Astrocyte (in vitro differentiated cells and primary cell): ENCODE measurements around the gene IFRD1. TPM values are rescaled to one million over a fixed set of nuclear protein-coding genes. Genes with fewer than 3 reads are reported as not detected.
A peak's percentile ranks its signal among the peaks of the same experiment; 100 is the strongest.

Experiments used
- DNase-seq: peaks from one replicate; pipeline ENCODE4 v3.0.0-alpha.2; 2010; ENCODE audit warnings: low read depth
- FAIRE-seq: peaks from 2 replicates; lab custom pipeline; 2011; peaks lifted over from hg19 to GRCh38; lab: Jason Lieb, UNC
- H2AFZ ChIP-seq: 2 replicates; pipeline ENCODE4 v1.6.0; 2012; ENCODE audit warnings: low read depth, low read length, inconsistent platforms
- H3K27ac ChIP-seq: 2 replicates; pipeline ENCODE4 v1.5.1; 2011; ENCODE audit warnings: low read depth, low read length, inconsistent platforms
- H3K27me3 ChIP-seq: 2 replicates; pipeline ENCODE4 v1.6.0; 2011; ENCODE audit warnings: low read length, inconsistent platforms; ENCODE audit not compliant: insufficient read depth
- H3K36me3 ChIP-seq: 2 replicates; pipeline ENCODE4 v1.5.1; 2011; ENCODE audit warnings: low read length, inconsistent platforms; ENCODE audit not compliant: insufficient read depth
- H3K4me1 ChIP-seq: 2 replicates; pipeline ENCODE4 v1.5.1; 2011; ENCODE audit warnings: low read length, inconsistent platforms; ENCODE audit not compliant: insufficient read depth
- H3K4me2 ChIP-seq: 2 replicates; pipeline ENCODE4 v1.6.0; 2012; ENCODE audit warnings: low read length, inconsistent platforms
- H3K4me3 ChIP-seq: 2 replicates; pipeline ENCODE4 v1.5.1; 2011; ENCODE audit warnings: low read depth, mild to moderate bottlenecking, low read length, inconsistent platforms; ENCODE audit not compliant: insufficient read depth
- H3K79me2 ChIP-seq: 2 replicates; pipeline ENCODE4 v1.6.0; 2012; ENCODE audit warnings: mild to moderate bottlenecking, low read length, inconsistent platforms; ENCODE audit not compliant: insufficient read depth
- H3K9ac ChIP-seq: 2 replicates; pipeline ENCODE4 v1.6.0; 2012; ENCODE audit warnings: mild to moderate bottlenecking, low read length, inconsistent platforms
- H3K9me3 ChIP-seq: 2 replicates; pipeline ENCODE4 v1.5.1; 2012; ENCODE audit warnings: low read depth, mild to moderate bottlenecking, low read length, inconsistent platforms; ENCODE audit not compliant: insufficient read depth
- H4K20me1 ChIP-seq: 2 replicates; pipeline ENCODE4 v1.6.0; 2012; ENCODE audit warnings: low read length, inconsistent platforms; ENCODE audit not compliant: insufficient read depth
- H3K27ac Mint-ChIP-seq: one replicate; pipeline ENCODE4 v1.8.0; 2021; ENCODE audit warnings: mild to moderate bottlenecking, mixed read lengths; ENCODE audit not compliant: unreplicated experiment
- H3K27me3 Mint-ChIP-seq: one replicate; pipeline ENCODE4 v1.8.0; 2021; ENCODE audit warnings: low read depth, mixed read lengths; ENCODE audit not compliant: unreplicated experiment
- H3K36me3 Mint-ChIP-seq: one replicate; pipeline ENCODE4 v1.8.0; 2021; ENCODE audit warnings: low read depth, mixed read lengths; ENCODE audit not compliant: unreplicated experiment
- H3K4me1 Mint-ChIP-seq: one replicate; pipeline ENCODE4 v1.8.0; 2021; ENCODE audit warnings: low read depth, mixed read lengths; ENCODE audit not compliant: unreplicated experiment
- H3K4me3 Mint-ChIP-seq: one replicate; pipeline ENCODE4 v1.8.0; 2021; ENCODE audit warnings: mild to moderate bottlenecking, moderate library complexity, mixed read lengths; ENCODE audit not compliant: unreplicated experiment
- H3K9me3 Mint-ChIP-seq: one replicate; pipeline ENCODE4 v1.8.0; 2021; ENCODE audit warnings: mild to moderate bottlenecking, mixed read lengths; ENCODE audit not compliant: unreplicated experiment
- EZH2 ChIP-seq: IDR thresholded peaks from 2 replicates; pipeline ENCODE4 v1.6.1; 2012; ENCODE audit warnings: mild to moderate bottlenecking, low read length, inconsistent platforms; ENCODE audit not compliant: insufficient read depth
- total RNA-seq: library from RNA; stranded (reverse); gene quantifications from 2 replicates; pipeline ENCODE4 v1.2.1, GENCODE V29; 2021
- TF ChIP-seq, protein P1 (sequence below): IDR thresholded peaks from 2 replicates; pipeline ENCODE4 v1.5.1; 2011; ENCODE audit warnings: low read depth, mild to moderate bottlenecking, inconsistent platforms, low read length, moderate library complexity; ENCODE audit not compliant: insufficient read depth

Gene IFRD1
- total RNA-seq, 1 donor from 2014 or later, result 101 TPM

DNA sequence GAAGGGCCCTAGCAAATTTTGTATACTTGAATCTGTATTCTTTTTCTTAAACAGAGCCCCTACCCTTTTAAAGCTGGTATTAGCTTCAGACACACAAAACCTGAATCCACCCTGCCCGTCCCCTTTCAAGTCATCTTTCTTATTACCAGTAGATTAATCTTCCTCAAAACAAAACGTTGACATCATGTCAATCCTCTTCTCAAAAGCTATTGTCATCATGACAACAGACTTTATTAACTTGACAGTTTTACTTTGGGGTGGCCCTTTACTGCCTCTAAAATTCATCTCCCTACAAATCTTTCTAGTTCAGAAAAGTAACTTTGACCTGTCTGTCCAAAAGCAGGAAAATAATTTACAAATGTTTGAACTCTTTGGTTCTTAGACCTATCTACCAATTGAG is 21.5 kb upstream of the IFRD1 start:
- TF ChIP-seq, protein P1, sequence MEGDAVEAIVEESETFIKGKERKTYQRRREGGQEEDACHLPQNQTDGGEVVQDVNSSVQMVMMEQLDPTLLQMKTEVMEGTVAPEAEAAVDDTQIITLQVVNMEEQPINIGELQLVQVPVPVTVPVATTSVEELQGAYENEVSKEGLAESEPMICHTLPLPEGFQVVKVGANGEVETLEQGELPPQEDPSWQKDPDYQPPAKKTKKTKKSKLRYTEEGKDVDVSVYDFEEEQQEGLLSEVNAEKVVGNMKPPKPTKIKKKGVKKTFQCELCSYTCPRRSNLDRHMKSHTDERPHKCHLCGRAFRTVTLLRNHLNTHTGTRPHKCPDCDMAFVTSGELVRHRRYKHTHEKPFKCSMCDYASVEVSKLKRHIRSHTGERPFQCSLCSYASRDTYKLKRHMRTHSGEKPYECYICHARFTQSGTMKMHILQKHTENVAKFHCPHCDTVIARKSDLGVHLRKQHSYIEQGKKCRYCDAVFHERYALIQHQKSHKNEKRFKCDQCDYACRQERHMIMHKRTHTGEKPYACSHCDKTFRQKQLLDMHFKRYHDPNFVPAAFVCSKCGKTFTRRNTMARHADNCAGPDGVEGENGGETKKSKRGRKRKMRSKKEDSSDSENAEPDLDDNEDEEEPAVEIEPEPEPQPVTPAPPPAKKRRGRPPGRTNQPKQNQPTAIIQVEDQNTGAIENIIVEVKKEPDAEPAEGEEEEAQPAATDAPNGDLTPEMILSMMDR, result no peak
- no peak for TF ChIP-seq EZH2
- no peak overlapping the region for H3K4me3 Mint-ChIP-seq

DNA sequence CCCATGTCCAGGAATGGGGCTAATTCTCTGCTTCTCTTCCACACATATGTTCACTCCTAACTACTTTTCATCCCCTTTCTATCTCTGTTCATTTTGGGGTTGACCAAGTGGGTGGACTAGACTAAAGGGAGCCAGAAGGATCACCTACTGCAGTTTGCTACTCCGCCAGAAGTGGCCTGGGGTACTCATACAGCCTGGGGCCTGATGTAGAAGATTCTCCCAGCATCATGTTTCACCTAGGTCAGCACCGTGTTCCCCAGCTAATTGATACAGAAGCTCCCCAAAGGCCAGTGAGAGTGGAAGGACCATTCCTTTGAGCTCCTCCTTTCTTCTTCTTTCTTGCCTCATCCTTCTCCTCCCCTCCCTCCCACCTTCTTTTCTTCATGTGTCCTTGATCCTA is 19.6 kb upstream of the IFRD1 start:
- TF ChIP-seq EZH2, result no peak
- TF ChIP-seq, protein P1, result no peak
- Histone ChIP-seq H3K9ac (no peak overlapping the region), H3K4me2 (no peak overlapping the region), H4K20me1 (no peaks in the 10 kb centered on the region), H3K36me3 (no peaks in the 10 kb centered on the region), H3K9me3 (no peaks in the 10 kb centered on the region), H3K4me1 (peaks cover 10% of the 10 kb centered on the region), H3K79me2 (no peaks in the 10 kb centered on the region), H3K4me3 (no peak overlapping the region), H2AFZ (no peak overlapping the region), H3K27me3 (no peaks in the 10 kb centered on the region), H3K27ac (no peak overlapping the region)
- DNase-seq (no peak), FAIRE-seq (no peak)
- H3K9me3 Mint-ChIP-seq, result no peaks in the 10 kb centered on the region
- peaks cover 22% of the 10 kb centered on the region for H3K4me1 Mint-ChIP-seq
- no peak overlapping the region for H3K4me3 Mint-ChIP-seq
- H3K27me3 Mint-ChIP-seq, result no peaks in the 10 kb centered on the region
- H3K27ac Mint-ChIP-seq, result no peak overlapping the region
- H3K36me3 Mint-ChIP-seq, result no peaks in the 10 kb centered on the region

More for the DNA sequence above, 21.5 kb upstream of the IFRD1 start:
- Histone ChIP-seq H3K27me3 (no peaks in the 10 kb centered on the region), H2AFZ (no peak overlapping the region), H3K9me3 (no peaks in the 10 kb centered on the region), H3K4me1 (no peaks in the 10 kb centered on the region), H3K36me3 (no peaks in the 10 kb centered on the region), H3K9ac (no peak overlapping the region), H3K4me2 (no peak overlapping the region), H4K20me1 (no peaks in the 10 kb centered on the region), H3K79me2 (no peaks in the 10 kb centered on the region), H3K4me3 (no peak overlapping the region), H3K27ac (no peak overlapping the region)
- Mint-ChIP-seq H3K27ac (peak overlapping the region; percentile 6), H3K4me1 (peaks cover 17% of the 10 kb centered on the region), H3K27me3 (no peaks in the 10 kb centered on the region), H3K36me3 (no peaks in the 10 kb centered on the region), H3K9me3 (no peaks in the 10 kb centered on the region)
- DNase-seq (no peak), FAIRE-seq (no peak)

DNA sequence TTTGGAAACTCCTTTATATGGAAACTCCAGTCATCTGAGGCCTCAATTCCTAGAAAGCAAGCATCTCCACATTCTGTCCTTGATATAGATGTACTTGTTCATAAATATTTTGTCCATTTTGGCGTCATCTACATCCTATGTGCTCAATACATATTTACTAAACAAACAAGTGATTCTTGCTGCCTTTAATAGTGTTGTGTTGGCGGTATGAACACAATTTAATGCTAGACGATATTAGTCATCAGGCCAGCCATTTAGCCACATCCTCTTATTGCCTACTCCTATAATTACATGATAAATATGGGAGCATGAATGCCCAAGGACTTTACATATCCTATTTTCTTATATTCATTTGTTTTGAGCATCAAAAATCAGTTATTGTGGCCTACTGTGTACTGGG is 18.5 kb upstream of the IFRD1 start:
- peaks cover 29% of the 10 kb centered on the region for H3K4me1 Mint-ChIP-seq

More for the DNA sequence above, 18.5 kb upstream of the IFRD1 start:
- H3K79me2 ChIP-seq, result no peaks in the 10 kb centered on the region
- DNase-seq (no peak), FAIRE-seq (no peak)
- no peak overlapping the region for H3K4me2 ChIP-seq
- H3K4me3 Mint-ChIP-seq, result no peak overlapping the region
- no peaks in the 10 kb centered on the region for H3K9me3 ChIP-seq
- no peaks in the 10 kb centered on the region for H3K27me3 ChIP-seq
- TF ChIP-seq, protein P1, result no peak
- H4K20me1 ChIP-seq, result no peaks in the 10 kb centered on the region
- no peak overlapping the region for H3K27ac ChIP-seq
- no peak overlapping the region for H3K9ac ChIP-seq
- peaks cover 12% of the 10 kb centered on the region for H3K4me1 ChIP-seq
- no peaks in the 10 kb centered on the region for H3K27me3 Mint-ChIP-seq
- no peak overlapping the region for H2AFZ ChIP-seq
- H3K4me3 ChIP-seq, result no peak overlapping the region
- no peaks in the 10 kb centered on the region for H3K36me3 Mint-ChIP-seq
- H3K36me3 ChIP-seq, result no peaks in the 10 kb centered on the region
- H3K27ac Mint-ChIP-seq, result no peak overlapping the region
- H3K9me3 Mint-ChIP-seq, result no peaks in the 10 kb centered on the region
